Occipital lobe (tissue), 2 donors: ENCODE measurements around the gene GNAT3. TPM values are rescaled to one million over a fixed set of nuclear protein-coding genes. Genes with fewer than 3 reads are reported as not detected.

Experiments used
- DNase-seq: peaks from one replicate; lab custom pipeline; 2025; lab: John Stamatoyannopoulos, UW
- total RNA-seq: library from RNA; depleted of rRNA; stranded (reverse); fragments of >200 nt; gene quantifications from one replicate; pipeline ENCODE4 v1.2.3, GENCODE V29; 2014

The GNAT3 gene
- not detected for total RNA-seq

DNA sequence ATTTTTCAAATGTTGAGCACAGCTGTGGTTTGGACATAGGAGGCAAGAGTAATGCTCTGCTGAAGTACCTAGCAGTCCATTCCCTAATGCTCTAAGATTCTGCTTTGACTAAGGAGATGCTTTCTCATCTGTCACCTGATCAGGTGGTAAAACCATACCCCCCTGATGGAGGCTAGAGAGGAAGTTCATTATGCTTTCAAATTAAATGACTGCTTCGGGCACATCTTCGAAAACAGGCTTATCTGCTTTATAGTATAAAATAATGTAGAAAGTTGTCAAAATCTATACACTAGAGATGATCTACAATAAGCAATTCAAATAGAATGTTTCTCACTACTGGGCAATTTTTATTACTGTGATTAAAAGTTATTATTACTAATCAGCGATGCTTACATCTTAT, at the start of gene GNAT3:
TSS of gene GNAT3 (minus strand) at position 101 of the 400 bp plus-strand sequence. CDS start 138 bp downstream, outside the sequence.
- no peak for DNase-seq

DNA sequence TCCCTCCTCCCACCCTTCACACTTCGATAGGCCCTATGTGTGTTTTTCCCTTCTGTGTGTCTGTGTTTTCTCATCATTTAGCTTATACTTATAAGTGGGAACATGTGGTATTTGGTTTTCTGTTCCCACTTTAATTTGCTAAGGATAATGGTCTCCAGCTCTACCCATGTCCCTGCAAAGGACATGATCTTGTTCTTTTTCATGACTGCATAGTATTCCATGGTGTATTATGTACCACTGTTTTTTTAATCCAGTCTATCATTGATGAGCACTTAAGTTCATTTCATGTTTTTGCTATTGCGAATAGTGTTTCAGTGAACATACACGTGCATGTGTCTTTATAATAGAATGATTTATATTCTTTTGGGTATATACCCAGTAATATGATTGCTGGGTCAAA, 46.3 kb upstream of the GNAT3 start:
- DNase-seq = no peak

DNA sequence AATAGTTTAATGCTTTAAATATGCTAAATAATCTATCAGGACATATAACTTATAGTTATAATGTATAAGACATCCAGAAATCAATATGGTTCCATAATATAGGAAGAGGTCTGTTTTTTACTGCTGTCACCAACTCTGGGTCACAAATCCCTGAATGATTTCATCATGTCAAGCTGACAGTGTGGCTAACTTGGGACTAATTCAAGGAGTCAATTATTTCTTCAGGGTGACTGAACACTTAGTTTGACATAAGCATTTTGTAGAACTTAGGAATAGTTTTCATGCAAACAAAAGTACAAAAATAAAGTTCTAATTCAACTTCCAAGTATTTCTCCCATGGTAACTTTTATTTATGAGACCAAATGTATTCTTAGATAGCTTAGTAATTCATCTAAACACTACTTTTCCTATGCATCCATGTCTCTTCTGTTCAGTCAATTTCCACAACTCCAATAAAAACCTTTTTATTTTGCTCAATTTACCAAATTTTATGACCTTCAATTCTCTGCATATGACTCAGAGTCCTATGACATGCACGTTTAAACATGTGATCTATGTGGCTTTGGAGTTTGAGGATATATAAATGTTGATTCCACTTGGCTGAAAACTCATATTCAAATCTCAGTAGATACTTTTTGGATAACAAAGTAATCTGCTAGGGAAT, 40.3 kb upstream of the GNAT3 start:
- DNase-seq = no peak

DNA sequence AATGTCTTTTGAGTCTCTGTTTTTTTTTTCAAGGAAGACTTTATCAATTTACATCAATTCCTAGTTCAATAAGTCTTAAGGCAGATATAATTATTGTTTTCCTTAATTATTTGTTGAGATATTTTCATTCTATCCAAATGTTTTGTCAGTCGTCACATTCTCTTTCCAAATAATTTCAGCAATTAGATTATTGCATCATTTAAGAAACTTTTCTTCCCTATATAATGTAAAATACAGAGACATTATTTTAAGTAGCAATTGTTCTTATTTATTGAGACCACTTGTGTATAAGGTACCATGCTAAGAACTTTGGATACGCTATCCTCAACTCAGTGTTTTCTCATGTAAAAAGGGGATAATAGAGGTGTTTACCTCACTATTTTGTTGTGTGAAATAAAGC, 38.1 kb upstream of the GNAT3 start:
- no peak for DNase-seq

DNA sequence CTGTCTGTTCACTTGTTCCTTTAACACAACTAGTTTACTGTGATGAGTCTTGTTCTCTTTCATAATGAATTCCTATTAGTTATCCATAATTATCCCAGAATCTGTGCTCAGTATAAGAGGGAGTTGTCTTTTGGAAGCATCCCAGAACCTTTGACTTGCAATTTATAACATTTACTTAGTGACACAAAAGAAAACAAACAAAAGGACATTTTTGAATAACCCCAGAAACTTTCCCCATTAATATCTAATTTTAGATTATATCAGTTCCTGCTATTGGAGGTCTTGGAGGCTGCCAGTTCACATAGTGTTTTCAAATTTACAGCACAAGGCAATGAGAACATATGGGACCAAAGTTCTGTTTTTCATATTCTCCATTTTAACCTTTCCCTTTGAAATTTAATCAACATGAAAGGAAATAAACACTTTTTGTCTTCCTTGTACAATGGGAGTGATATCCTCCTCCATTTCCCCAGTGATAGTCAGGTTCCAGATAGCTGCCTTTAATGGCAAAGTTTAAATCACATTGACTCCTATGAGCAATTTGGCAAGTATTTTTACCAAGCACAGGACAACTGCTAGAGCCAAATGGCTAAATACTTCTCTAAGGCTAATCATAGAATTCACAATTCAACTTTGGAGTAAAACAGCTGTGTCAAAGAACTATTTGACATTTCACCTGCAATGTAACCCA, 37.1 kb upstream of the GNAT3 start:
- no peak for DNase-seq

DNA sequence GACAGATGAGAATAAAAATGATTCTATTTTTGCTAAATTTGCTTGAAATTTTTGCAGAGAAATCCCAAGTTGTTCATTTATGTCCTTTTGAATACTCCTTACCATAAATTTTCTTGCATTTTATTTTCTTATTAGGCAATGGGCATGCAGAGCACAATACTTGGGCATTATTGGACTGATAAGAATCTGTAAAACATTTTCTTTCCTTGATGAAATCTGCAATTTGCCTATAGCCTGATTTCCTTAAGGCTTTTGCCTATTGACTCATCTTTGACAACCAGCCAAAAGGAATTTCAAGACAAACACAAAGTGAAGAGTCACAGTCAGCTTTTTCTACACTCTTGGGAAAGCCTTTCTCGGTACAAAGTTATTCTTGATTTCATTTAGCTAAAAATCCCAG, 30.5 kb upstream of the GNAT3 start:
- no peak for DNase-seq

DNA sequence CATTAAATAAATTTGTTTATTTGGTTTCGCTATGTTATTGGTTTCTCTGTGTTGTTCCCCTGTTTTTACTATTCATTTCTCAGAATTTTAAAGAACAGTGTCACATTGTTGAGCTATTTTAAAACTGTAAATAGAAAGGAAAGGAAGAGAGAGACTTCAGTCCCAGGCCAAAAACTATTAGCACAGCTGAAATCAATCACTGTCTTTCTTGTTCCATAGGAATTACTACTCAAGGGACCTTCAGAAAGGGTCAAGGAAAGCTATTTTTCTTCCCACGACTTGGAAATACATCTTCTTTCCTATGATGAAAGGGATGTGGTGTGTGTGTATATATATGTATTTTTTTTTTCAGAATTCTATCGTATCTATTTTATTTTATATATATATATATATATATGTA, 29.0 kb upstream of the GNAT3 start:
- DNase-seq = no peak

DNA sequence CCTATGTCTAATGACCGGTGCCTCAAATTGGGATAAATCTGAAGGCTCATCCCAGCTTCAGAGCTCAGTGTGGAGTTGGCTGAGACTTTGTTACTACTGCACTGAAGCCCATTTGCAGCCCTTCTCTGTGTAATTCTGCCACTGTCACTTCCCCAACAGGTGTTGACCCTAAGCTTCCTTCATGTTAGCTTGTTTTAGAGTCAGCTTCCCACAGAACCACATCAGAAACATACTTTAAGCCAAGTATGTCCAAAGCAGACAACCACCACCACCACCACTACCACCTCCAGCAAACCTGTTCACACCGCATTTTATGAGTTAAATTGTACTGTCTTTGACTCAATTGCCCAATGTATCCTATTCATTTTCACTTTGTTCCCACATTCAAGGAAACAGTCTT, 25.2 kb upstream of the GNAT3 start:
- DNase-seq = no peak

DNA sequence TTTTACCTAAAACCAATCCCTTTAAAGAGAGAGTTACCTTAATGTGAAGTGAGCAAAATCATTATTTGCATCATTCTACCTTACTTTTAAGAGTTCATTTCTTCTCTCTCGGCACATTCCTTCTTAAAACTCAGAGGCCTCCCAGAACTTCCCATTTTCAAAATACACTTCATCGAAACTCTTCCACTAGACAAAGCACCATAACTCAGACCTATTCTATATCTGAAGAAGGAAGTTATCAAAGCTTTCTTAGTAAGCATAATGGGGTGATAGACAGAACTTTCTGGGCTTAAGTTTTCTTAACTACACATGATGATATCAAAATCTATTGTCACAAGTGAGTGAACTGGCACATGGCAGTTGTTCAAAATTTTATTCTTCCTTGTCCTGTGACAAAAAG, 24.6 kb upstream of the GNAT3 start:
- DNase-seq = no peak

DNA sequence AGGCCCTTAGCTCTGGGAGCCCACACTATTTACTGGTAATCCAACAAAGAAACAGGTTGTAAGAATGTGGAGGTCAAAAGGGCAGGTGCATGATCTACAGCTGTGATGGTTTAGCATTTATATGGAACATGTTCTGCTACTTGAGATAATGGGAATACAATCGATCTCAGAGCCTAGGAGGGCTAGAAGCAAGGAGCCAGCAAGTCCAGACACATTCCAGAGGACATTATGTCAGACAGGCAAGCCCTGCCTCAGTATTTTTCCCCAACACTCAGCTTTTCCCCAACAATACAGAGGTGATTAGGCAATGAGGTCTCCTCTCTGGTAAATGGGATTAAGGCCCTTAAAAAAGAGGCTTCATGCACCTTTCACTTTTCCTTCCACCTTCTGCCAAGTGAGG, 21.4 kb upstream of the GNAT3 start:
- no peak for DNase-seq

DNA sequence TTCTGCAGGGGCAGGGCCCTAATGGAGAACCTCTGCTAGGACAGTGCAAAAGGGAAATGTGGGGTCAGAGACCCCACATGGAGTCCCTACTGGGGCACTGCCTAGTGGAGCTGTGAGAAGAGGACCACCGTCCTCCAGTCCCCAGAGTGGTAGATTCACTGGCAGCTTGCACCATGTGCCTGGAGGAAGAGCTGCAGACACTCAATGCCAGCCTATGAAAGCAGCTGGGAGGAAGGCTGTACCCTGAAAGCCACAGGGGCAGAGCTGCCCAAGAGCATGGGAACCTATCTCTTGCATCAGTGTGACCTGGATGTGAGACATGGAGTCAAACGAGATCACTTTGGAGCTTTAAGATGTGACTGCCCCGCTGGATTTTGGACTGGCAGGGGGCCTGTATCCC, 20.3 kb upstream of the GNAT3 start:
- DNase-seq = no peak

DNA sequence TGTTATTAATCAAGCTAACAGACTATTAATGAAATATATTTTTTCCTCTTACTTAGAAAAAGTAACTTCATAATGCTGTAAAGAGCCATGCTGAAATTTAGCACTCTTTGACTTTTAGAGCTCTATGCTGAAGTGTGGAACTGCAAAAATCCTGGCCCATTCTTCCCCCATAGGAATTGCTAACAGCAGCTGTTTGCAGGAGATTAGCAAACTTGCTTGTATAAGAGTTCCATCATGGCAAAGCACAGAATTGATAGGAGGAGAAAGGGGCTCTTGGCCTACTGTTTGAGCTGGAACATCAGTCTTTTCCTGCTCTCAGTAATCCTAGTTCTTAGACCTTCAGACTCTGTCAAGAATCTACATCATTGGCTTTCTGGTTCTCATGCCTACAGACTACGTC, 18.3 kb upstream of the GNAT3 start:
- no peak for DNase-seq

DNA sequence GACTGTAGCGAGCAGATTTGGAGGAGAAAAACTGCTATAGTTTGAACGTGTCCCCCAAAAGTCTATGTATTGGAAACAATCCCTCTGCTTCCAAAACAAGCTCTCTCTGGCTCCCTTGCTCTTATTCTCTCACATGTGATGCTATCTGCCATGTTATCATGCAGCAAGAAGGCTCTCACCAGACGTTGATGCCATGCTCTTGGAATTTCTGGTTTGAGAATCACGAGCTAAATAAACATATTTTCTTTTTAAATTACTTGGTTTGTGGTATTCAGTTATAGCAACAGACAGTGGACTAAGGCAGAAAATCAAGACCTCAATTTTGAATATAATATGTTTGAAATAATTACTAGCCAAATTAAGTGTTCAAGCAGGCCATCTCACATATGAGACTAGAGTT, 17.5 kb upstream of the GNAT3 start:
- DNase-seq = no peak

DNA sequence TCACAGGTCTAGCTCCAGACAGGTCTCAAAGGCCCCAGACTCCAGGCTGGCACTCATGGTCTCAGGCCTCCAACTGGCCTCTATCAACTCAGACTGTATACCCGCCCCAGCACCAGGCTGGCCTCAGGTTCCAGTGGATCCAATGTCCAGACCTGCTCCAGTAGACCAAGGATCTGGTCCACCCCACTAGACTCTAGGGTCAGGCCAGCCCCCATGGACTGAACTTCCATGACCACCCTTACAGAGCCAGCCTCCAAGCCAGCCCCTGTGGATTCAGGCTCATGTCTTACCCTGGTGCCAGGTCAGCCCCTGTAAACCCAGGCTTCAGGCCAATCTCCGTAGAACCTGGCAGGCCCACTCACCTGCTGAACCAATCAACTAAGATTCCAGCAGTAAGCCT, 16.8 kb upstream of the GNAT3 start:
- DNase-seq = no peak

DNA sequence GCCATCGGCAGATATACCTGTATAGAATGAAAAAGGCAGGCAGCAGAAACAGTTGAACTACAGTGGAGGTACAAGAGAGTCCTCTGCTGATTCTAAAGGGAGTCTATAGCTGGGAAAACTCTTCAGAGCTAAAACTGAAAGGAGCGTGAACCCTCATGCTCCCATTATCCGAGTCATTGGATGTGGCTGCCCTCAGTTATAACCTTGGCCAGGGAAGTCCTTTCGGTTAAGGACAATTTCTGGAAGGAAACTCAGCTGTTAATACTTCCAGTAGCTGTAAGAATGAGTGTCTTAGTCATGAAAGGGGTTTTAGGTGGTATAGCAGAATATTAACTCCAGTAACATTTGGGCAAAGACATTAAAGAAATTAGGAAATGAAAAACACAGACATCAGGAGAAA, 14.6 kb upstream of the GNAT3 start:
- no peak for DNase-seq

DNA sequence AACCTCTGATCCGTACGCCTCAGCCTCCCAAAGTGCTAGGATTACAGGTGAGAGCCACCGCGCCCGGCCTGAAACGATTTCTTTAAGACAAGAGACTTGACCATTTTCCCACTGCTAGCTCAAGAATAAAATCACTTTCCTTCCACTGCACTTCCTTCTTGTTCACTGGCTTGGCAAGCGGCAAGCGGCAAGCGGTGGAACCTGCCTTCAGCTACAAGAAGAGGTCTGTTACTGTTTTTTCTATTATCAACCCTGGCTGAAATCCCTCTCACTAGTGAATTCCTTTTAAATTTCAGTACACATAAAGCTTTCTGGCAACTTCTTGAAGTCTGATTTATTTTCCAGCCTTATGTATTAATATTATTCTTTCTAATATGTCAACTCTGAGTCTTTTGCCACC, 12.8 kb upstream of the GNAT3 start:
- DNase-seq = no peak

DNA sequence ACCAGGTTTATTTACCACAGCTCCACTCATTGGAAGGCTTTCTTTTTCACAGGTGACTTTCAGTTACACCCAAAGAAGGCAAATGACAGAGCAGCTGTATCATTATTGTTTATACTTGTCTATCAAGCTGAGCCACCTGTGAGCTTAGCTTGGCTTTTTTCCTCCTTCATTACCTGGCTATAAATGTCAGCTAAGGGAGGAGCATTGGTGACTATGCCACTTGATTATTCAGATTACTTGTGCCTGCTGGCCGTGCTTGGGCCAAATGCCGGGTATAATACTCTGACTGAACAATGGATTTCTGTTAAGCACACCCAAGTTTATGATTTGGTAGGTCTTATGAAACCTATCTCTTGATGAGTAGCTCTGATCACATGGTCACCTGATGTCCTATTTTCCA, 9.9 kb upstream of the GNAT3 start:
- no peak for DNase-seq

DNA sequence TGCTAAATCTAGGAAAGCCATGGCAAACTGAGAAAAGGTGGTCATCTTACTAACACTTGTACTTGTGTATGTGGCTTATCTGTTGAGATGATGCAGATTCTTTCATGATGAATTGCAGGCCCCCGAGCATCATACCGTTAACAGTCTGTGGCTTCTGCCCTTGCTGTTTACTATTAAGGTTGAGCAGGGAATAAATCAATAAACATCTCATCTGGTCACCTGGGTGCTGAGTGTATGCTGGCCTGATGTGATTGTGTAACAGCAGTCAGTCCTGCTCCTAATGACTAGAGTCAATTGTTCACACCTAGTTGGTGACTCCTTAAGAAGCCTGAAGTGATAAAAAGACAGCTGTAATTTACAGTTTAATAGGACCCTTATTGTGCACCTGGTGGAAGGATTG, 8.3 kb upstream of the GNAT3 start:
- no peak for DNase-seq

DNA sequence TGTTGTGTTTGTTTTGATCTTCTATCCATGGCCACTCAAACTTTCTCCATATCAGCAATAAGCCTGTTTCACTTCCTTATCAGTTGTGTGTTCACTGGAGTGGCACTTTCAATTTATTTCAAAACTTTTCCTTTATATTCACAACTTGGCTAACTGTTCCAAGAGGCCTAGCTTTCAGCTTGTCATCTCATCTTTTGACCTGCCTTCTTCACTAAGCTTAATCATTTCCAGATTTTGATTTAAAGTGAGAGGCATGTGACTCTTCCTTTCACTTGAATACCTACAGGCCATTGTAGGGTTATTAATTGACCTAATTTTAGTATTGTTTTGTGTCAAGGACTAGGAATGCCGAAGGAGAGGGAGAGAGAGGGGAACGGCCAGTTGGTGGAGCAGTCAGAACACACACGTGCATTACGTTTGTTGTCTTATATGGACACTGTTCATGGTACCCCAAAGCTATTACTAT, 5.5 kb upstream of the GNAT3 start:
- no peak for DNase-seq

DNA sequence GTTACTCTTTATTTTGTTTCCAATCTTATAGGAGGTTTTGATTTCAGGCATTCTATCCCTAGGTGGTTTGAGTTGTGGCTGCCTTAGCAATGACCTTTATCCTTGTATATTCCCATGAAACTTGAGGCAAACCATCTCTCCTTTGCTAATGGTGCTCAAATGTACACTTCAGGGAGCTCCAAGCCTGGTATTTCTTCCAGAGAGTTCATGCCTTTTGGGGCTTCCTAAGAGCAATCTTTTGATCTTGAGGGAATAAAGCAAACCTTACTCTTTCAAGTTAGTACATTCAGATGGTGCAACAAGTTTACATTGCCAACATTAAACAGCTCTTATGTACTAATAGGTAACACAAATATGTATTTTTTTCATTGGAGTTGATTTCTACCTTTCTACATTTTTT, 3.4 kb upstream of the GNAT3 start:
- no peak for DNase-seq

DNA sequence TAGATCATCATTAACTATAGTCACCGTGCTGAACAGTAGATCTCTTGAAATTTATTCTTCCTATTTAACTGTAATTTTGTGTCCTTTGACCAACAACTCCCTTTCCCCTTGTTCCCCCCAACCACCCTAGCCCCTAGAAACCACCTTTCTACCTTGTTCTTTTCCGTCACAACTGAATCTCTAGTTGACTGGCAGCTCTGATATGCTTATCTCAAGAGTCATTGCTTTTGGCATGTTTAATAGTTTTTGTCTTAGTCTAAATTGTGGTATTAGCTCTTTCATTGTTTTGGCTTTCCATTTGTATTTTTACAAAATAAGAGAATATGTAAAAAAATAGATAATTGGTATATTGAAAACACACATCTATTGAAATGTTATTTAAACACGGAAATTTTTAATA, 1.8 kb downstream of the GNAT3 start:
- no peak for DNase-seq

DNA sequence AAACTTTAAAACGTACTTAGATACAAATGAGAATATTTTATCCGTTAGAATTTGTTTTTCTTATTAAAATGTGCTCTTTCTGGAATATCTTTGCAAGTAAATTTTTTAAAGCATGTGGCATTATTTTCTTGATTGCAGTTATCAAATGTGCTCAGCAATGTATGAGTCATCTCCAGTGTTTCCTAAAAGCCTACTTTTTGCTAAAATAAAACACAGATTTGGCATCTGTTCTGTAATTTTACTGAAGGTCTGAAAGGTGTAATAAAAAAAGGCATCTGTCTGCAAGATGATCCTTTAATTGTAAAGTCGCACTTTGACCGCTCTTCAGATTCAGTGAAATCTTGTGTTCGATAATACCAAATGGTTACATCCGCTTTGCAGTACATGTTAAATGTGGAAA, 3.4 kb downstream of the GNAT3 start:
- no peak for DNase-seq

DNA sequence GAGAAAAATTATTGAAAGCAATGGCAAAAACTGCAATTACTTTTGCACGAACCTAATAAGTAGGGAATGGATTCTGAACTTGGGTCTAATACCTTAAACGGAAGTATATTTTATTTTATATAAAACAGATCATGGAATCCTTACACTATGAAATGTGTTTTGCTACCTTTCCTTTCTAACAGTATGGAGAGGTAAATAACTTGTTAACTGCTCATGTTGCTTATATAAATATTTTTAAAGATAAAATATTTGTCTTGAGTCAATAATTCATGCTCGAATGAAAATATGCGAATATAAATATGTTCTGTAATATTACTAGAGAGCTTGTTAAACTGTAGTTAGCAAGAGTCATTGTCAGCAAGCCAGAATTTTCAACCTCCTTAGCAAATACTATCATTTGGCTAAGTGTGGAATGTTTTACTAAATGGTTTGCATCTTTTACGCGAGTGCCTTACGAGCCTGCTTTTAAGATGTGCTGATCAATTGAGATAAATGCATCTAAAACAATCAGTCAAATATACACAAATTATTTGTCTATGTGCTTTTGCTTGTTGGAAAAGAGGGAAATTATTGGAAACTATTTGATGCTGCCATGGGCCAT, 5.9 kb downstream of the GNAT3 start:
- no peak for DNase-seq
